ENCODE measurements around the gene IPCEF1. TPM values are rescaled to one million over a fixed set of nuclear protein-coding genes. Genes with fewer than 3 reads are reported as not detected.

Gene IPCEF1
- total and polyA plus RNA-seq, 2 experiments from 2014 or later = not detected

GRCh38 chr6:154125421-154125820 lies 231.2 kb downstream of the IPCEF1 start:
- H3K4me1 ChIP-seq (ENCODE audit: insufficient read depth) = no peaks in the 10 kb centered on the region
- 62 to 76% methylated on average over 2 of the region's 2 CpGs for WGBS, 2 experiments (ENCODE audit: low coverage in 1 of 2, low lambda C conversion rate in 2 of 2, missing lambda C conversion rate in 2 of 2)
- no peak overlapping the region for H3K4me2 ChIP-seq (ENCODE audit: unreplicated experiment)
- no peaks in the 10 kb centered on the region for H3F3A ChIP-seq (ENCODE audit: insufficient read depth)
- H3K36me3 ChIP-seq (ENCODE audit: low read depth) = no peaks in the 10 kb centered on the region
- no peaks in the 10 kb centered on the region for H4K20me1 ChIP-seq (ENCODE audit: insufficient read depth)
- no peak overlapping the region for H3K27ac ChIP-seq
- no peak overlapping the region for H2AFZ ChIP-seq
- TF ChIP-seq EZH2phosphoT487 (IDR thresholded peaks at IDR 0.05; ENCODE audit: insufficient read depth, low read depth) (no peak), EZH2 (IDR thresholded peaks at IDR 0.05; ENCODE audit: insufficient read depth, poor library complexity, severe bottlenecking) (no peak)
- no peaks in the 10 kb centered on the region for H3K79me2 ChIP-seq (ENCODE audit: insufficient read depth)
- in situ Hi-C loops (cut with MboI) = no loop called here
- H3K9ac ChIP-seq = no peak overlapping the region
- H3K9me2 ChIP-seq (ENCODE audit: insufficient read depth) = no peaks in the 10 kb centered on the region
- no peaks in the 10 kb centered on the region for H3K27me3 ChIP-seq (replicated peaks; ENCODE audit: insufficient read depth)
- DNase-seq = no peak
- no peak overlapping the region for H3K4me3 ChIP-seq
- no peaks in the 10 kb centered on the region for H3K9me3 ChIP-seq (ENCODE audit: low read depth)

GRCh38 chr6:154123155-154123956 lies 233.2 kb downstream of the IPCEF1 start:
- no peaks in the 10 kb centered on the region for H3K79me2 ChIP-seq (ENCODE audit: insufficient read depth)
- H4K20me1 ChIP-seq (ENCODE audit: insufficient read depth) = no peaks in the 10 kb centered on the region
- no peaks in the 10 kb centered on the region for H3K36me3 ChIP-seq (ENCODE audit: low read depth)
- WGBS, 2 experiments (ENCODE audit: low coverage in 1 of 2, low lambda C conversion rate in 2 of 2, missing lambda C conversion rate in 2 of 2) = 30 to 32% methylated on average over 8 of the region's 8 CpGs
- no peak overlapping the region for H3K4me3 ChIP-seq
- H3K4me1 ChIP-seq (ENCODE audit: insufficient read depth) = no peaks in the 10 kb centered on the region
- in situ Hi-C loops (cut with MboI) = no loop called here
- no peaks in the 10 kb centered on the region for H3K9me2 ChIP-seq (ENCODE audit: insufficient read depth)
- TF ChIP-seq EZH2phosphoT487 (IDR thresholded peaks at IDR 0.05; ENCODE audit: insufficient read depth, low read depth) (no peak), EZH2 (IDR thresholded peaks at IDR 0.05; ENCODE audit: insufficient read depth, poor library complexity, severe bottlenecking) (no peak)
- no peak overlapping the region for H3K4me2 ChIP-seq (ENCODE audit: unreplicated experiment)
- no peak overlapping the region for H3K9ac ChIP-seq
- DNase-seq = no peak
- H3F3A ChIP-seq (ENCODE audit: insufficient read depth) = no peaks in the 10 kb centered on the region
- no peak overlapping the region for H2AFZ ChIP-seq
- H3K27me3 ChIP-seq (replicated peaks; ENCODE audit: insufficient read depth) = no peaks in the 10 kb centered on the region
- H3K27ac ChIP-seq = no peak overlapping the region
- H3K9me3 ChIP-seq (ENCODE audit: low read depth) = no peaks in the 10 kb centered on the region

- Histone ChIP-seq H3K79me2 (ENCODE audit: insufficient read depth) (no peaks in the 10 kb centered on the region), H3K27me3 (replicated peaks; ENCODE audit: insufficient read depth) (no peaks in the 10 kb centered on the region), H3F3A (ENCODE audit: insufficient read depth) (no peaks in the 10 kb centered on the region), H3K9ac (no peak overlapping the region), H3K4me2 (ENCODE audit: unreplicated experiment) (no peak overlapping the region), H3K4me3 (no peak overlapping the region), H3K36me3 (ENCODE audit: low read depth) (no peaks in the 10 kb centered on the region), H3K4me1 (ENCODE audit: insufficient read depth) (no peaks in the 10 kb centered on the region), H2AFZ (no peak overlapping the region), H4K20me1 (ENCODE audit: insufficient read depth) (no peaks in the 10 kb centered on the region), H3K9me2 (ENCODE audit: insufficient read depth) (no peaks in the 10 kb centered on the region), H3K9me3 (ENCODE audit: low read depth) (no peaks in the 10 kb centered on the region), H3K27ac (no peak overlapping the region)
- WGBS, 2 experiments (ENCODE audit: low coverage in 1 of 2, low lambda C conversion rate in 2 of 2, missing lambda C conversion rate in 2 of 2) = 19 to 30% methylated on average over 2 of the region's 2 CpGs
- no peak for TF ChIP-seq EZH2phosphoT487 (IDR thresholded peaks at IDR 0.05; ENCODE audit: insufficient read depth, low read depth)
- TF ChIP-seq EZH2 (IDR thresholded peaks at IDR 0.05; ENCODE audit: insufficient read depth, poor library complexity, severe bottlenecking) = no peak
- no peak for DNase-seq
- in situ Hi-C loops (cut with MboI) = no loop called here
These were observed 234.2 kb downstream of the IPCEF1 start for GRCh38 chr6:154122195-154122925.

GRCh38 chr6:154117485-154117884 lies 239.1 kb downstream of the IPCEF1 start:
- Histone ChIP-seq H3K27ac (no peak overlapping the region), H3F3A (ENCODE audit: insufficient read depth) (no peaks in the 10 kb centered on the region), H3K9me2 (ENCODE audit: insufficient read depth) (no peaks in the 10 kb centered on the region), H3K79me2 (ENCODE audit: insufficient read depth) (no peaks in the 10 kb centered on the region), H3K36me3 (ENCODE audit: low read depth) (no peaks in the 10 kb centered on the region), H3K9me3 (ENCODE audit: low read depth) (no peaks in the 10 kb centered on the region), H3K9ac (no peak overlapping the region), H4K20me1 (ENCODE audit: insufficient read depth) (no peaks in the 10 kb centered on the region), H2AFZ (no peak overlapping the region), H3K4me3 (no peak overlapping the region), H3K4me2 (ENCODE audit: unreplicated experiment) (no peak overlapping the region), H3K4me1 (ENCODE audit: insufficient read depth) (no peaks in the 10 kb centered on the region), H3K27me3 (replicated peaks; ENCODE audit: insufficient read depth) (no peaks in the 10 kb centered on the region)
- DNase-seq = no peak
- 10 to 15% methylated on average over 4 of the region's 4 CpGs for WGBS, 2 experiments (ENCODE audit: low coverage in 1 of 2, low lambda C conversion rate in 2 of 2, missing lambda C conversion rate in 2 of 2)
- TF ChIP-seq EZH2 (IDR thresholded peaks at IDR 0.05; ENCODE audit: insufficient read depth, poor library complexity, severe bottlenecking) (no peak), EZH2phosphoT487 (IDR thresholded peaks at IDR 0.05; ENCODE audit: insufficient read depth, low read depth) (no peak)
- in situ Hi-C loops (cut with MboI) = no loop called here

Measured in GM23248 (cell line).